Left kidney (tissue), 8 donors: Measurements from ENCODE around the gene DDN. TPM values are rescaled to one million over a fixed set of nuclear protein-coding genes. Genes with fewer than 3 reads are reported as not detected.

Experiments
- DNase-seq: peaks from one replicate; pipeline ENCODE4 v3.0.0-alpha.2; 2013
- long read RNA-seq, 8 donors: transcript quantifications; one replicate each; lab custom pipeline, GENCODE V29; 2026
- polyA plus RNA-seq: library from polyadenylated mRNA; unstranded; fragments of 120-200 nt; gene quantifications from one replicate; pipeline ENCODE4 v1.2.1, GENCODE V29; 2013; ENCODE audit not compliant: insufficient read length

Gene DDN
- 65.9 TPM for polyA plus RNA-seq
- long read RNA-seq, donor 1, partial matches to known transcripts: 0 of 43 reads
- long read RNA-seq, donor 1, other reads (novel, unspliced or antisense): 41 of 43 reads
- long read RNA-seq, donor 2, partial matches to known transcripts: 22 of 24 reads
- long read RNA-seq, donor 2, other reads (novel, unspliced or antisense): 0 of 24 reads
- long read RNA-seq, donor 3, partial matches to known transcripts: 24 of 26 reads
- long read RNA-seq, donor 3, other reads (novel, unspliced or antisense): 0 of 26 reads
- long read RNA-seq, donor 4: 0 reads
- long read RNA-seq, donor 5, partial matches to known transcripts: 0 of 37 reads
- long read RNA-seq, donor 5, other reads (novel, unspliced or antisense): 34 of 37 reads
- long read RNA-seq, donor 6, partial matches to known transcripts: 37 of 39 reads
- long read RNA-seq, donor 6, other reads (novel, unspliced or antisense): 0 of 39 reads
- long read RNA-seq, donor 7, transcript DDN-201 (2 exons, 3,749 nt): major isoform, 5 of 43 reads
- long read RNA-seq, donor 7, partial matches to known transcripts: 0 of 43 reads
- long read RNA-seq, donor 7, other reads (novel, unspliced or antisense): 38 of 43 reads
- long read RNA-seq, donor 8, partial matches to known transcripts: 0 of 9 reads
- long read RNA-seq, donor 8, other reads (novel, unspliced or antisense): 9 of 9 reads

DNA sequence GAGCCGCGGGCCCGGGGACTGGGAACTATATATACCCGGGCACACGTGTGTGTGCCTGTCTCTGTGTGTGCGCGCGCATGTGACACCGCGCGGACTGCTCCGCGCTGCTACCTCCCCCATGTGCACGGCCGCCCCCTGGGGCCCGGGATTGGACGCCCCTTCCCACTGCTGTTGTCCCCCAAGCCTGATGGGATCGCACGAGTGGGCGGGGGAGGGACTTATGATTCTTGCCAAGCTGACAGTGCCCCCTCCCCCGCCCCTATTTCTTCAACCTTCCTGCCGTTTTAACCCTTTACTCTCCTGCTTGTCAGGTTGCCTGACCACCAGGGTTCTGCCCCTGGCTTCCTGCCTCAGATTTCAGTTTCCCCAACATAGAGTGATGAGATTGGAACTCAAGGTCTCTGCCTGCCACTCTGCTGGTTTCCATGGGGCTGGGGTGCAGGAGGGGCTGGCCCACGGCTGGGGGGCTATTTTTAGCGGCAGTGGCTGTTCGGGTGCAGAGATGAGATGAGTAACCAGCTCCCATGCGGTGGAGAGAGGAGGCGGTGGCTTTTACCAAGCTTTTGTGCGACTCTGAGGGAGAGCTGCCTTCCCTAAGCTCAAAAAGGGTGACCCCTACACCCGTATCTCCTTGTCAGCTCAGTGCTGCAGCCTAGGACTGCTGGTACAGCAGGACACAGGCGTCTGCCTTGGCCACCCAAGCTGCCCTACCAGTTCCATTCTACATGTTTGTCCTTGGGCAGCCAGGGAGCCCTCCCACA, at the start of gene DDN:
Gene DDN, minus strand, starts transcription at position 5 of the 761 bp plus-strand sequence. CDS start 88 bp downstream, outside the sequence.
- no peak for DNase-seq

GRCh38 chr12:49048953-49049352, 49.8 kb upstream of the DDN start:
- no peak for DNase-seq

DNA sequence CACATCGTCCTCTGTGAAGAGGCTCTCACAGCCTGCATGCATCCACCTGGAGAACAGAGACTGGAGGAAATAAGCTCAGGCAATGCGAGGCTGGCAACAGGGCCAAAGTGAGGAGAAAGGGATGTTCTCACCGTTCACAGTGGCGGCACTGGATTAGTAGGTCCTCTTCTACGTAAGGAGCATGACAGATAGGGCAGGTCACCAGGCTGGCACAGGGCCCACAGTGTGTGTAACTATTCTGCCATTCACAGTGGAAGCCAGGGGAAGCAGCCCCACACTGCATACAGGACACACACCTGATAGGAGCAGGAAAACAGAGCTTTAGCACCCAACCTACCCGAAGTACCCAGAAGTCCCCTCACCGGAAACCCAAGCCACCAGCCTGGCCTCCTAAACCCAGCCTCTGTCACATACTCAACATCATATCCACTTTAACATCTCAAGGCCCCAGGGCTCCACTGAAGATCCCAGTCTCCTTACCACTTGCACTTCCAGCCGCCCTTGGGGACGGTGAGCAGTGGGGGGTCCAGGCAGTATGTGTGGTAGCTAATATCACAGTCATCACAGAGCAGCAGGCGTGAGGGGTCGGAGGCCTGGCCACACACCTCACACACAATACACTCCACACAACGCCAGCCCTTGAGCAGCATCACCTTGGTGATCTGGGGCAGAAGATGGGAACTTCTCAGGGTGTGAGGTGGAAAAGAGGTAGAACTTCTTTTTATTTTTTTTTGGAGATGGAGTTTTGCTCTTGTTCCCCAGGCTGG, 47.1 kb upstream of the DDN start:
- no peak for DNase-seq

GRCh38 chr12:49044660-49045059, 45.5 kb upstream of the DDN start:
- no peak for DNase-seq

DNA sequence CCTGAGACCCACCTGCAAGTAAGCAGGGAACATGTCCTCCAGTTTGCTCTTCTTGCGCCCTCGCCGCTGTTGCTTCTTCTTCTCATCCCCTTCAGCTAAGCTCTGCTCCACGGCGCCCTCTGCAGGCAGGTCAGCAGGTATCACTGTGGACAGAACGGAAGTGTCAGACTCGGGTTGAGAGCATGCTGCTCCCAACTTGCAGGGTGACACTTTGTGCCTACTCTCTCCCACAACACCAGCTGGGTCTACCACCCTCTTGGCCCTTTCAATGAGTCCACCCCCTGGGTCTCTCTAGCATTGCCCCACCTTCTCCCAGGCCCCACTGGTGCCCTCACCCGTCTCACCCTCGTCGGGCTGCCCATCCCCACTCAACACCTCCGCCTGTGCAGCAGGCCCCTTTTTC, 44.7 kb upstream of the DDN start:
- no peak for DNase-seq

DNA sequence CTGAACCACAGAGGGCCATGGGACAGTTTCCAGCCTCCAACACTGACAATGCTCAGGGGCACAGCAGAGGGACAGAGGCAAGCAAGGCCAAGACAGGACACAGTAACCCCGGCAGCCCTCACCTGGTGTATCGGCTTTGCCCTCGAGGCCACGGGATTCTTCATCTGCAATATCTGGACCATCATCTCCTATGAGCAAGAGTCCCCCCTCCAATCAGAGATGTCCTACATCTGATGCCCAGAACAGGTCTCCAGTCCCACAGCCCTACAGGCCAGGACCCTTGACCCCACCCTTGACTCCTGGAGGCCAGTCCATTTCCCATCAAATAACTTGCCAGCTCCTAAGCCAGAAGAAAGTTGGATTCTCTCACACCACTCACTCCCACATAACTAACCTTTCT, 44.1 kb upstream of the DDN start:
- DNase-seq: no peak

- DNase-seq: no peak
Measured at GRCh38 chr12:49041881-49042484, 42.8 kb upstream of the DDN start.

GRCh38 chr12:49041036-49041880, 42.1 kb upstream of the DDN start:
- DNase-seq: no peak

GRCh38 chr12:49040364-49040855, 41.2 kb upstream of the DDN start:
- no peak for DNase-seq

- no peak for DNase-seq
Measured at GRCh38 chr12:49039421-49040363, 40.5 kb upstream of the DDN start.

DNA sequence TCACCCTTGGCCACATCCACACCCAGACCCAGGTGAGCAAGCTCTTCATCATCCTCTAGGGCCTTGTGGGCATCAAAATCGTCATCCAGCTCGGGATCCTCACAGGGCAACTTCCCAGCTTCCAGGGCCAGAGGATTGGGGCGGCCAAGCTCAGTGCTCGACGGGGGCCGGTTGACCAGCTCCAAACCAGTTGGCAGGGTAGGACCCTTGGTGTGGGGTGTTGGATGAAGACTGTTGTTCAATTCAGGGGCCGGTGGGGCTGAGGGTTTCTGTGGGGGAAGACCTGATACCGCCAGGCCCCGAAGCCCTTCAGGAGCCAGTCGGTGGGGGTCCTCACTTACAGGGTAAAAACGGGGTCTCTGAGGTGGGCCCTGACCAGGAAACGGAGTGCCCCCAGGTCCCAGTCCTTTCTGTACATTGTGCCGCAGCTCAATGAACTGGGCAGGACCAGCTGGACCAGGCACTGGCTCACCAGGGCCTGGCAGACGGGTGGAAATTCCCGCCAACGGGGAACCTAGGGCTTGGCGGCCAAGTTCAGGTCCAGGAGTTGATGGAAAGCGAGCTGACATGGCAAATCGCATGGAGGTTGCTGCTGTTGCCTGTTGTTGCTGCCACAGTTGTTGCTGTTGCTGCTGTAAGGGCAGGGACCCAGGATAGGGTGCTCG, 39.2 kb upstream of the DDN start:
- no peak for DNase-seq

DNA sequence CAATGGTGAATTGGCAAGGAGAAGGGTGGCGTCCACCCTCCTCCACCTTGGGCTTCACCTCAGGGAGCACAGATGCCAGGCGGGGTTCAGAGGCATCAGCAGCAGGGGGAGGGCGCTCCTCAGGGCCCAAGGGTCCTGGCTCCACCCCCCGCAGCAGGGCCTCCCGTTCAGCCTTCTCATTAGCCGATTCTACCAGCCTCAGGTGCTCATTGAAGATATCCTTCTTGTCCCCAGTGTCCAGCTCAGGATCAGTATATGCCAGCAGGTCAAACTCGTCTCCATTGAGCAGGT, 38.7 kb upstream of the DDN start:
- no peak for DNase-seq

- no peak for DNase-seq
Measured at GRCh38 chr12:49037111-49037946, 38.2 kb upstream of the DDN start.

DNA sequence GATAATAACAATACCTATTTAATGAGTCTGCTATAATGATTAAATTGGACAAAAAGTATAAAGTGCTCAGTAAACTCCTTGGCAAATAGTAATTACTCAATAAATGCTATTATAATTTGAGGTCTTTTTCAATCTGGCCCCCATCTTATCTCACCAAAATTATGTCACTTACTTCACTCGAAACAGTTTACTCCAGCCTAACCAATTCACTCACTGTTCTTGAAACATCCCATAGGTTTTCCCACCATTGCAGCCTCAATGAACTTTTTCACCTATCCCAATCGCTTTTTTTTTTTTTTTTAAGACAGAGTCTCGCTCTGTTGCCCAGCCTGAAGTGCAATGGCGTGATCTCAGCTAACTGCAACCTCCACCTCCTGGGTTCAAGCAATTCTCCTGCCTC, 36.9 kb upstream of the DDN start:
- DNase-seq: no peak

DNA sequence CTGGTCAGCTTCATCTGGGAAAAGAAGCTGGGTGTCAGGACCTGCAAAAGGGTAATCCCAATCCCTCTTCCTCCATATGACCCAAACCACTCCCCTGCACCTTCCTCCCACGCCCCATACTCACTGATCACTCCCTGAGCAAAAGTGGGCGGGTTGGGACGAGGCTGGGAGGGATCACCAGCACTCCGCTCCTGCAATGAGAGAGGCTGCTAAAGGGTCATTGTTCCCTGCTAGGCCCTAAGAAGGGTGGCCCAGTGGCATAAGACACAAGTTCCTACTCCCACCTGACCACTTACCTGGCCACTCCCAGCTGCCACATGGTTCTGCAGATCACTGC, 35.1 kb upstream of the DDN start:
- DNase-seq: no peak

- DNase-seq: no peak
Measured at GRCh38 chr12:49033611-49034285, 34.6 kb upstream of the DDN start.

GRCh38 chr12:49032679-49033447, 33.7 kb upstream of the DDN start:
- DNase-seq: no peak
